GM18526 (cell line): Measurements from ENCODE around the gene CCDC89.

Source experiments
- POLR2A ChIP-seq: IDR thresholded peaks from 3 replicates; pipeline ENCODE4 v1.6.1; 2011; ENCODE audit not compliant: insufficient read length; ENCODE audit errors: extremely low read depth

Gene CCDC89

GRCh38 chr11:85704967-85705366 lies 19.0 kb upstream of the CCDC89 start:
- no peak for TF ChIP-seq POLR2A

DNA sequence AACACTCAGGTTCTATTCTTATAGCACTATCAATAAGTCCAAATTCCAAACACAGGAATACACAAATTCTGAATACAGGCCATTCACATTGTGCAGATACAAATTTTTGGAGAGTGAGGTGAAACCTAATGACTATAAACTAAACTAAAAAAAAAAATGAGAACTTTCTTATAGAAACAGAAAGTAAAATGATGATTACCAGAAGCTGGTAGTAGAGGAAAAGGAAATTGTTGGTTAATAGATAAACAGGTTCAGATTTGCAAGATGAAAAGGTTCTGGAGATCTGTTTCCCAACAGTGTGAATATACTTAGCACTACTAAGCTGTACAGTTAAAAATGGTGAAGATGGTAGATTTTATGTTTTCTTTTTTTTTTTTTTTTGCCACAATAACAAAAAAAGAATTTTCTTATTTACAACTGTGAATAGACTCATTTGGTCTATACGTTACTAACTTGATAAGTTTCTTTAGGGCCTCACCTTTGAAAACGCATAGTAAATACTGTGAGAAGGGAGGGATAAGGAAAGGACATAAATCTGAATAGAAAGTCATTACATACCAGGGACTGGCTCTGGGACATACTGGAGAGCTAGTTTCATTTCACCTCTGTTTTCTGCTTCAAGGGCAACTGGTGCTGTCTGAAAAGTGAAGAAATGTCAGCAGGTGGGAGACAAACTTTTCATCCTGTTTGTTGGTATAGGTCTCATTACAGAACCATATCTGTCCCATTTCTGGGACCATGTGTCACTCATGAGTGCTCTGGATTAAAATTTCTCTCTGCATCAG lies 14.2 kb upstream of the CCDC89 start:
- TF ChIP-seq POLR2A = no peak

GRCh38 chr11:85698195-85698594 lies 12.2 kb upstream of the CCDC89 start:
- TF ChIP-seq POLR2A = no peak

GRCh38 chr11:85697747-85698146 lies 11.8 kb upstream of the CCDC89 start:
- TF ChIP-seq POLR2A = no peak

DNA sequence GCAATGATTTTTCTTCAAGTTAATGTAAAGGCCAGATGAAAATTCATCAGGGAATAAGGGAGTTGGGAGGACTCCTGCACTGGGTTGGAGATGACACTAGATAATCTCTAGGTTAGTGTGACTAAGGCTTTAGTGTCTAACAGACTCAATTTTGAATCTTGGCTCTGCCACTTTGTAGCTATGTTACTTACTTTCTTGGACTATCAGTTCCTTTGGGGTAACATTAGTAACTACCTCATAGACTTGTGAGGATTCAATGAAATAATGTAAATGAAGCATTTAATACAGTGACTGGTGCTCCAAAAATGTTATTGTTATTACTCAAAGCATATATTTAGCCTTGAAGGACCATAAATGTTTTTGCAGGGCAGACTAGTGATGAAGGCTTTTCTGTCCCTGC lies 9.6 kb upstream of the CCDC89 start:
- TF ChIP-seq POLR2A = no peak

DNA sequence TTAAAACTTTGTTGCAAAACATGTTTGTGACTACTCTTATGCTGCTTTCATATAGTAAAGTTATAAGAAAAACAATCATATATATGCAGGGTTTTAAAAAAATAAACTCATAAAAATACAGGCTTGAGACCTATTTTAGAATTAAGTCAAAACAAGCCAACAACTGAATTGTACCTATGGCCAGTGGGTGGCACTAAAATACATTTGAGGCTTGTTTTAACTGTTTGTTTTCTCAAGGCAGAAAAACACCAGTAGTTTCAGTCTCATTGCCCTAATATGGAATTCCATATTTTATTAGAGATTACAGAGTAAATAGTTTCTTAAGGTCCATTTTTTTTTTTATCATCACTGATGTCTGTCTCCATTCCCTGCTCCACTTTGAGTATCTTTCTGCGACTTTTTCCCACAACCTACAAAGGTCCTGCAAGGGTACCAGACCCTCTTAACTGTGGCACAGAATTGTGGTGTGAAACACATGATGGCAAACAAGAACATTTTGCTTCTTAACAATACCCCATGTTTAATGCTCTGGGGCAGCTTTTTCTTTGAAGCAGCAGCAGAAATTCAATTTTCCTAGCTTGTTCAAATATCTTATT lies 8.5 kb upstream of the CCDC89 start:
- TF ChIP-seq POLR2A = no peak

- no peak for TF ChIP-seq POLR2A
Observed at GRCh38 chr11:85685125-85685819, 723 bp downstream of the CCDC89 start.

- TF ChIP-seq POLR2A = peak; percentile 43
Observed at GRCh38 chr11:85682330-85683305, 3.4 kb downstream of the CCDC89 start.

DNA sequence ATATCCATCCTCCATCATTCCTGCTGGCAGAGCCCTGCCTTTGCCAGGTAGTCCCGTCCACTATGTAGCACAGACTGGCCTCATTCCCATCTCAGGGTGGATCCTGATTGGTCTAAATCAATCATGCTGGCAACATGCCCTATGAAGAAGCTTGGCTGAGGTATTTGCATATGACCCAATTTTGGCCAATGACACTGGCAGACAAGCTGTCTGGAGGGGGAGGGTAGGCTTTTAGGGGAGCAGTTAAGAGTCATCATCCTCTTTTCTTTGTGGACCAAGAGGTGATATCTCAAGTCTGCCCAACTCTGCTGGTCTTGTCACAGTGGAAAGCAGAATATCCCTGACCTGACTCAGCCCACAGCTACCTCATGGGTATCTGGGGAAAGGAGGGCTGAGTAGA lies 5.1 kb downstream of the CCDC89 start:
- no peak for TF ChIP-seq POLR2A

DNA sequence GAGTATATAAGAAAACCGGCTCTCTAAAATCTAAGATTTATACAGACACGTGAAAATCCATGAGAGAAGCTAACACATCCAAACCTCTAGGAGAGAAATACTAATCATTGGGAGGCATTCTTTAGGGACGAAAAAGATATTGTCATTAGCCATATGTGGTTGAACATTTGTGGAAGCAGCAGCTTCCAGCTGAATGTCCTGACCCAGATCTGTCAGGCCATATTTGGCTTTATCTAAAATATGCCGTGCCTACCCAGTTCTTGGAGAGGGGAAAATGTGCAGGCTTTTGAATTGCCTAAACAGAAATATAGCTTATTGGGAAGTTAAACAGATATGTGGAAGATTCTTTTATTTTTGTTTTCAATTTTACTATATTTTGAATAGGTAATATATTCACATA lies 6.4 kb downstream of the CCDC89 start:
- no peak for TF ChIP-seq POLR2A

DNA sequence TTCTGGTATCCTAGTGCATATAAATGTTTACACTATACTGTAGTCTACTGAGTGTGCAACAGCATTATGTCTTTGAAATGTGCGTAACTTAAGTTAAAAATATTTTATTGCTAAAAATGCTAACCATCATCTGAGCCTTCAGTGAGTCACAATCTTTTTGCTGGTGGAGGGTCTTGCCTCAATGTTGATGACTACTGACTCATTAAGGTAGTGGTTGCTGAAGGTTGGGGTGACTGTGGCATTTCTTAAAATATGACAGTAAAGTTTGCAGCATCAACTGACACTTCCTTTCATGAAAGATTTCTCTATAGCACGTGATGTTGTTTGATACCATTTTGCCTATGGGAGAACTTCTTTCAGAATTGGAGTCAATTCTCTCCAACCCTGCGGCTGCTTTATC lies 12.6 kb downstream of the CCDC89 start:
- TF ChIP-seq POLR2A = no peak

DNA sequence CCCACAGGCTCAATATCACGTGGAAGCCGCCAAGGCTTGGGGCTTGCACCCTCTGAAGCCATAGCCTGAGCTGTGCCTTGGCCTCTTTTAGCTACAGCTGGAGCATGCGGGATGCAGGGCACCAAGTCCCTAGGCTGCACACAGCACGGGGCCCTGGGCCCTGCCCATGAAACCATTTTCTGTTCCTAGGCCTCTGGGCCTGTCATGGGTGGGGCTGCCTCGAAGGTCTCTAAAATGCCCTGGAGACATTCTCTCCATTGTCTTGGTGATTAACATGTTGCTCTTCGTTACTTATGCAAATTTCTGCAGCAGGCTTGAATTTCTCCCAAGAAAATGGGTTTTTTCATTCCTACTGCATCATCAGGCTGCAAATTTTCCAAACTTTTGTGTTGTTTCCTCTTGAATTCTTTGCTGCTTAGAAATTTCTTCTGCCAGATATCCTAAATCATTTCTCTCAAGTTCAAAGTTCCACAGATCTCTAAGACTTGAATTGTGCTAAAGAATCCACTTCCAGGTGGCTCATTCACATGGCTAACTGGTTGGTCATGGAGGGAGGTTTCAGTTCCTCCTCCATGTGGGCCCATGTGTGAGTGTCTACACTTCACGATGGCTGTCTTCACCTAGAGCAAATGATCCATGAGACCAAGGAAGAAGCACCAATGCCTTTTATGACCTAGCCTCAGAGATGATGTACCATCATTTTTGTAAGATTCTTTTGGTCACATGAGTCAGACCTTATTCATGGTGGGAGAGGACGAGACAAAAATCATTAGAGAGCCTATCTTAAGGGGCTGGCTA lies 13.7 kb downstream of the CCDC89 start:
- no peak for TF ChIP-seq POLR2A

- TF ChIP-seq POLR2A = no peak
Observed at GRCh38 chr11:85668157-85668556, 17.8 kb downstream of the CCDC89 start.

DNA sequence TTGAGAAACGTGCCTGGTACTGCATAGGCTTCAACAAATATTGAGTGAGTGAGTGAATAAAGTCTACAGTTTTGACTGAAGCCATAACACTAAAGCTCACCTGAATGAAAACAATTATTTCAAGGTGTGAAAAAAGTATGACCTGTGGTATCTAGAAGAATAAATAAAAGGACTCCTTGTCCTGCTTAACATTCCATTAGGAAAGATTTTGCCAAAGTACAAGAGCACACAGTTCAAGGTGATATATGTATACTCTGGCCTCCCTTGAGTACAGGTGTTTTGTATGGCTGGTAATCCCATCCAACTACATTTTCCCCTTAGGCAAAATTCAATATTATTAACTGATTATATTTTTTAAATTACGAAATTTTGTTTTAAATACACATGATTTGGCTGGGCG lies 19.3 kb downstream of the CCDC89 start:
- TF ChIP-seq POLR2A = no peak
